Right lobe of liver (tissue), 4 donors: ENCODE data around the gene MTMR4.

Experiments used
- POLR2A ChIP-seq: fragments of 450-650 bp; IDR thresholded peaks from one replicate; pipeline ENCODE4 v1.6.1; 2017; ENCODE audit warnings: antibody characterized with exemption, mild to moderate bottlenecking
- TF ChIP-seq, protein P1 (sequence below), 4 donors: fragments of 200-600 bp in 3 of 4; fragments of 450-650 bp in 1 of 4; IDR thresholded peaks; one replicate each; pipeline versions ENCODE4 v1.5.1 to v1.8.0; 2016 to 2022; ENCODE audit warnings: antibody characterized with exemption in 4 of 4, mild to moderate bottlenecking in 2 of 4
- donor health status: DM: no; HTN: no; CAD: no.
- donor health status: DM: no; HTN: no; CAD: no.
- donor health status: DM: no; HTN: yes; CAD: no.

DNA sequence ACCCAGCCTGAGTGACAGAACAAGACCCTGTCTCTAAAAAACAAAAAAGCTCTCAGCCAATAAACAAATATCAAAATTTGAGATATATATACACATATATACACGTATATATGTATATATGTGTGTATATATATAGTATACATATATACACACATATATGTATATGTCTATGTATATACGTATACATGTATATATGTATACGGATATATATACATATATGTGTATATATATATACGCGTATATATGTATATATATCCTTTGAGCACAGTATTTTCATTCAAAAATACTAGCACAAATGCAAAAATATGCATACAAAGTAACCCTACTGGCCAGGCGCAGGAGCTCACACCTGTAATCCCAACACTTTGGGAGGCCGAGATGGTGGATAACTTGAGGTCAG lies 13.0 kb downstream of the MTMR4 start:
- TF ChIP-seq, protein P1, sequence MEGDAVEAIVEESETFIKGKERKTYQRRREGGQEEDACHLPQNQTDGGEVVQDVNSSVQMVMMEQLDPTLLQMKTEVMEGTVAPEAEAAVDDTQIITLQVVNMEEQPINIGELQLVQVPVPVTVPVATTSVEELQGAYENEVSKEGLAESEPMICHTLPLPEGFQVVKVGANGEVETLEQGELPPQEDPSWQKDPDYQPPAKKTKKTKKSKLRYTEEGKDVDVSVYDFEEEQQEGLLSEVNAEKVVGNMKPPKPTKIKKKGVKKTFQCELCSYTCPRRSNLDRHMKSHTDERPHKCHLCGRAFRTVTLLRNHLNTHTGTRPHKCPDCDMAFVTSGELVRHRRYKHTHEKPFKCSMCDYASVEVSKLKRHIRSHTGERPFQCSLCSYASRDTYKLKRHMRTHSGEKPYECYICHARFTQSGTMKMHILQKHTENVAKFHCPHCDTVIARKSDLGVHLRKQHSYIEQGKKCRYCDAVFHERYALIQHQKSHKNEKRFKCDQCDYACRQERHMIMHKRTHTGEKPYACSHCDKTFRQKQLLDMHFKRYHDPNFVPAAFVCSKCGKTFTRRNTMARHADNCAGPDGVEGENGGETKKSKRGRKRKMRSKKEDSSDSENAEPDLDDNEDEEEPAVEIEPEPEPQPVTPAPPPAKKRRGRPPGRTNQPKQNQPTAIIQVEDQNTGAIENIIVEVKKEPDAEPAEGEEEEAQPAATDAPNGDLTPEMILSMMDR (IDR thresholded peaks at IDR 0.05): no peak
- TF ChIP-seq POLR2A: no peak
